H9 (cell line): Measurements from ENCODE around the gene TMEM190. TPM values are rescaled to one million over a fixed set of nuclear protein-coding genes. Genes with fewer than 3 reads are reported as not detected.
A peak's percentile ranks its signal among the peaks of the same experiment; 100 is the strongest.

Experiments used
- DNase-seq: peaks from one replicate; pipeline ENCODE4 v3.0.0-alpha.2; 2017
- H2AFZ ChIP-seq: one replicate; pipeline ENCODE4 v1.6.1; 2013; ENCODE audit warnings: mild to moderate bottlenecking, low read length, control low read depth, moderate library complexity
- H2AK5ac ChIP-seq: 2 replicates; pipeline ENCODE4 v1.6.1; 2013; ENCODE audit warnings: low read length, control low read depth, mixed read lengths; ENCODE audit not compliant: insufficient read length
- H2BK120ac ChIP-seq: one replicate; pipeline ENCODE4 v1.6.1; 2013; ENCODE audit warnings: low read depth, mild to moderate bottlenecking, low read length, control low read depth, inconsistent platforms; ENCODE audit not compliant: poor library complexity, severe bottlenecking
- H2BK12ac ChIP-seq: 2 replicates; pipeline ENCODE4 v1.6.1; 2013; ENCODE audit warnings: low read length, control low read depth, mixed read lengths, low read depth; ENCODE audit not compliant: insufficient read length
- H2BK15ac ChIP-seq: 2 replicates; pipeline ENCODE4 v1.6.1; 2013; ENCODE audit warnings: low read depth, low read length, control low read depth
- H2BK20ac ChIP-seq: one replicate; pipeline ENCODE4 v1.6.1; 2013; ENCODE audit warnings: low read depth, mild to moderate bottlenecking, low read length, control low read depth, inconsistent platforms; ENCODE audit not compliant: poor library complexity, severe bottlenecking
- H2BK5ac ChIP-seq: 2 replicates; pipeline ENCODE4 v1.6.1; 2013; ENCODE audit warnings: low read length, control low read depth, mixed read lengths; ENCODE audit not compliant: insufficient read length
- H3K14ac ChIP-seq: 2 replicates; pipeline ENCODE4 v1.6.1; 2013; ENCODE audit warnings: low read length, control low read depth; ENCODE audit not compliant: insufficient read depth
- H3K18ac ChIP-seq: 2 replicates; pipeline ENCODE4 v1.6.1; 2013; ENCODE audit warnings: low read depth, mild to moderate bottlenecking, mixed read lengths, low read length, control low read depth; ENCODE audit not compliant: insufficient read length
- H3K23ac ChIP-seq: 2 replicates; pipeline ENCODE4 v1.6.1; 2013; ENCODE audit warnings: low read length, control low read depth, mixed read lengths, low read depth; ENCODE audit not compliant: insufficient read length
- H3K23me2 ChIP-seq: 2 replicates; pipeline ENCODE4 v1.6.1; 2013; ENCODE audit warnings: low read depth, mild to moderate bottlenecking, mixed read lengths, low read length, control low read depth; ENCODE audit not compliant: insufficient read length, poor library complexity, severe bottlenecking
- H3K27ac ChIP-seq: 2 replicates; pipeline ENCODE4 v1.5.1; 2013; ENCODE audit warnings: low read length, control low read depth, mixed read lengths, low read depth; ENCODE audit not compliant: insufficient read length
- H3K27me3 ChIP-seq: 2 replicates; pipeline ENCODE4 v1.6.1; 2013; ENCODE audit warnings: low read length, control low read depth, inconsistent platforms; ENCODE audit not compliant: insufficient read depth
- H3K4ac ChIP-seq: 2 replicates; pipeline ENCODE4 v1.6.1; 2013; ENCODE audit warnings: low read depth, mild to moderate bottlenecking, control low read depth, inconsistent platforms, low read length, moderate library complexity
- H3K4me1 ChIP-seq: 2 replicates; pipeline ENCODE4 v1.6.1; 2013; ENCODE audit warnings: low read length, control low read depth, inconsistent platforms; ENCODE audit not compliant: insufficient read depth
- H3K4me2 ChIP-seq: 2 replicates; pipeline ENCODE4 v1.6.1; 2013; ENCODE audit warnings: low read length, control low read depth, mixed read lengths; ENCODE audit not compliant: insufficient read length, insufficient read depth
- H3K56ac ChIP-seq: 2 replicates; pipeline ENCODE4 v1.6.1; 2013; ENCODE audit warnings: low read depth, mild to moderate bottlenecking, mixed read lengths, low read length, control low read depth; ENCODE audit not compliant: insufficient read length
- H3K79me1 ChIP-seq: 2 replicates; pipeline ENCODE4 v1.6.1; 2013; ENCODE audit warnings: low read depth, mild to moderate bottlenecking, moderate library complexity, low read length, control low read depth, inconsistent platforms; ENCODE audit not compliant: insufficient read depth, poor library complexity, severe bottlenecking
- H3K79me2 ChIP-seq: 2 replicates; pipeline ENCODE4 v1.6.1; 2013; ENCODE audit warnings: low read length, control low read depth, inconsistent platforms; ENCODE audit not compliant: insufficient read depth
- H3K9ac ChIP-seq: 2 replicates; pipeline ENCODE4 v1.6.1; 2013; ENCODE audit warnings: low read length, control low read depth, mixed read lengths; ENCODE audit not compliant: insufficient read length; ENCODE audit errors: extremely low read depth
- H3K9me3 ChIP-seq: one replicate; pipeline ENCODE4 v1.6.1; 2013; ENCODE audit warnings: low read depth, low read length, inconsistent platforms; ENCODE audit not compliant: control insufficient read depth
- H3T11ph ChIP-seq: one replicate; pipeline ENCODE4 v1.6.1; 2013; ENCODE audit warnings: mild to moderate bottlenecking, low read length, control low read depth, inconsistent platforms
- H4K20me1 ChIP-seq: one replicate; pipeline ENCODE4 v1.6.1; 2013; ENCODE audit not compliant: control insufficient read depth, insufficient read length, insufficient read depth
- H4K5ac ChIP-seq: 2 replicates; pipeline ENCODE4 v1.6.1; 2013; ENCODE audit warnings: low read depth, mild to moderate bottlenecking, mixed read lengths, low read length, control low read depth; ENCODE audit not compliant: insufficient read length
- H4K8ac ChIP-seq: replicated peaks from 2 replicates; pipeline ENCODE4 v1.6.1; 2013; ENCODE audit warnings: low read length, control low read depth, mixed read lengths, low read depth; ENCODE audit not compliant: insufficient read length
- H4K91ac ChIP-seq: 2 replicates; pipeline ENCODE4 v1.6.1; 2013; ENCODE audit warnings: low read depth, mild to moderate bottlenecking, moderate library complexity, mixed read lengths, low read length, control low read depth; ENCODE audit not compliant: insufficient read length
- H3K27ac Mint-ChIP-seq, 3 experiments: 2 replicates in 2 of 3; 3 replicates in 1 of 3; pipeline ENCODE4 v1.8.0; 2020 to 2021; ENCODE audit warnings: mixed read lengths in 3 of 3, mild to moderate bottlenecking in 1 of 3, moderate library complexity in 1 of 3
- H3K27me3 Mint-ChIP-seq: 2 replicates; pipeline ENCODE4 v1.8.0; 2021; ENCODE audit warnings: low read depth, mild to moderate bottlenecking, moderate library complexity, mixed read lengths
- H3K36me3 Mint-ChIP-seq, 3 experiments: 2 replicates in 2 of 3; 3 replicates in 1 of 3; pipeline ENCODE4 v1.8.0; 2020 to 2021; ENCODE audit warnings: low read depth in 3 of 3, mixed read lengths in 3 of 3; ENCODE audit not compliant: insufficient read depth in 1 of 3
- H3K4me1 Mint-ChIP-seq, 2 experiments: 2 replicates each; pipeline ENCODE4 v1.8.0; 2020; ENCODE audit warnings: mixed read lengths in 2 of 2
- H3K4me3 Mint-ChIP-seq, 2 experiments: 2 replicates in 1 of 2; 3 replicates in 1 of 2; pipeline ENCODE4 v1.8.0; 2020 to 2021; ENCODE audit warnings: mild to moderate bottlenecking in 2 of 2, mixed read lengths in 2 of 2, moderate library complexity in 1 of 2
- H3K9me3 Mint-ChIP-seq, 2 experiments: 2 replicates in 1 of 2; 3 replicates in 1 of 2; pipeline ENCODE4 v1.8.0; 2020; ENCODE audit warnings: mild to moderate bottlenecking in 2 of 2, mixed read lengths in 2 of 2, moderate library complexity in 1 of 2
- CTCF ChIP-seq: fragments of 200-600 bp; sonication (generic); conservative IDR thresholded peaks from 3 replicates; pipeline ENCODE4 v1.8.0; 2021; ENCODE audit warnings: antibody characterized with exemption, mild to moderate bottlenecking
- WGBS: extraction: QIAGEN DNeasy Blood & Tissue Kit; methylation state at CpG from one replicate; pipeline ENCODE4 v1.1.7; 2013; ENCODE audit warnings: missing lambda C conversion rate, low lambda C conversion rate, mixed read lengths; ENCODE audit not compliant: insufficient read length; ENCODE audit errors: extremely low coverage; 5-methylcytosine and 5-hydroxymethylcytosine counted together
- total RNA-seq: library from RNA; stranded (reverse); gene quantifications from 2 replicates; pipeline ENCODE4 v1.2.1, GENCODE V29; 2021

TMEM190 gene
- total RNA-seq, 1 experiment from 2014 or later = 1.5 TPM

GRCh38 chr19:55370305-55370988 lies 6.2 kb upstream of the TMEM190 start, which contains the start of gene IL11:
Gene IL11, minus strand, starts transcription at chr19:55370463. Its CDS starts 153 bp downstream, at chr19:55370310.
- Histone ChIP-seq H2AFZ (no peak within 1 kb of the TSS), H3T11ph (no peak within 1 kb of the TSS), H3K4ac (no peak within 1 kb of the TSS), H2BK15ac (no peak within 1 kb of the TSS), H2BK20ac (no peak within 1 kb of the TSS), H2BK5ac (no peak within 1 kb of the TSS), H2AK5ac (no peak within 1 kb of the TSS), H3K23me2 (peaks cover 10% of the 10 kb centered on the region), H3K56ac (no peak within 1 kb of the TSS), H3K4me1 (no peaks in the 10 kb centered on the region), H3K79me2 (no peaks in the 10 kb centered on the region), H2BK12ac (no peak within 1 kb of the TSS), H3K4me2 (peak within 1 kb of the TSS; percentile 76), H2BK120ac (no peak within 1 kb of the TSS), H3K27me3 (peaks cover 5% of the 10 kb centered on the region), H4K8ac (no peak within 1 kb of the TSS), H4K5ac (no peak within 1 kb of the TSS), H3K9me3 (no peaks in the 10 kb centered on the region), H4K91ac (no peak within 1 kb of the TSS), H3K27ac (no peak within 1 kb of the TSS), H4K20me1 (no peaks in the 10 kb centered on the region), H3K18ac (no peak within 1 kb of the TSS), H3K79me1 (no peaks in the 10 kb centered on the region), H3K9ac (no peak within 1 kb of the TSS), H3K23ac (no peak within 1 kb of the TSS), H3K14ac (no peak within 1 kb of the TSS; the same call in 1 of the 2 replicates)
- Mint-ChIP-seq H3K27me3 (peaks cover 74% of the 10 kb centered on the region), H3K4me1 (peaks cover 28 to 44% of the 10 kb centered on the region in 2 experiments), H3K36me3 (peaks cover 0 to 6% (median 0%) of the 10 kb centered on the region in 3 experiments; a peak in 1 of 7 replicates), H3K27ac (peak within 1 kb of the TSS in 1 of 3 experiments; percentile 63; a peak in 2 of 7 replicates), H3K4me3 (peak within 1 kb of the TSS; percentile 71 to 89), H3K9me3 (peaks cover 0 to 5% of the 10 kb centered on the region in 2 experiments; a peak in 2 of 5 replicates)
- TF ChIP-seq CTCF = no peak
- no peak for DNase-seq
- WGBS = no CpG with 5 or more reads among the region's 32 CpGs
